ENCODE measurements around the gene PTPRK.

DNA sequence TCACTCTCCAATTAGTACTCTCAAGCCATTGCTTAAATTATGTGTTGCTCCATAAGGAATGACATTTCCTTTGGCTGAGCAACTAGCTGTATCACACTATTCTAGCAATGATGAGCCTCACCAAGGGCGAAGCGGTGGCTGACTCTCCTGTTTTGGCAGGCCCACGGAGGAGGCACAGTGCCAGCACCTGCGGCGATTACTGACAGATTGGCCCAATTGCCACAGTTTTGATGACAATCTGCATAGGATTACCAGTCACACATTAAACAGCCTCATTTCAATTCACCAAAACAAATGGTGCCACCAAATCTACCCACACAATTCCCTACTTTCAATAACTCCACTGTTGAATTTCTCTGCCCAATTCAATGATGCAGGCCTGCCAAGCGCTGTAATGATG lies 286.9 kb downstream of the PTPRK start:
- TF ChIP-seq, protein P1, sequence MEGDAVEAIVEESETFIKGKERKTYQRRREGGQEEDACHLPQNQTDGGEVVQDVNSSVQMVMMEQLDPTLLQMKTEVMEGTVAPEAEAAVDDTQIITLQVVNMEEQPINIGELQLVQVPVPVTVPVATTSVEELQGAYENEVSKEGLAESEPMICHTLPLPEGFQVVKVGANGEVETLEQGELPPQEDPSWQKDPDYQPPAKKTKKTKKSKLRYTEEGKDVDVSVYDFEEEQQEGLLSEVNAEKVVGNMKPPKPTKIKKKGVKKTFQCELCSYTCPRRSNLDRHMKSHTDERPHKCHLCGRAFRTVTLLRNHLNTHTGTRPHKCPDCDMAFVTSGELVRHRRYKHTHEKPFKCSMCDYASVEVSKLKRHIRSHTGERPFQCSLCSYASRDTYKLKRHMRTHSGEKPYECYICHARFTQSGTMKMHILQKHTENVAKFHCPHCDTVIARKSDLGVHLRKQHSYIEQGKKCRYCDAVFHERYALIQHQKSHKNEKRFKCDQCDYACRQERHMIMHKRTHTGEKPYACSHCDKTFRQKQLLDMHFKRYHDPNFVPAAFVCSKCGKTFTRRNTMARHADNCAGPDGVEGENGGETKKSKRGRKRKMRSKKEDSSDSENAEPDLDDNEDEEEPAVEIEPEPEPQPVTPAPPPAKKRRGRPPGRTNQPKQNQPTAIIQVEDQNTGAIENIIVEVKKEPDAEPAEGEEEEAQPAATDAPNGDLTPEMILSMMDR (IDR thresholded peaks at IDR 0.05 in 2 of 3, conservative IDR thresholded peaks at IDR 0.05 in 1 of 3; ENCODE audit: control insufficient read depth in 2 of 3, extremely low read depth in 1 of 3, insufficient read depth in 1 of 3, low read depth in 3 of 3, low read length in 3 of 3) = no peak
- TF ChIP-seq MXI1 (IDR thresholded peaks at IDR 0.05; ENCODE audit: low read depth, low read length) = no peak
- TF ChIP-seq CEBPB (IDR thresholded peaks at IDR 0.05; ENCODE audit: borderline replicate concordance in 1 of 2, low read depth in 2 of 2, low read length in 2 of 2) = no peak
- no peak for TF ChIP-seq POLR2AphosphoS5 (IDR thresholded peaks at IDR 0.05; ENCODE audit: low read length)
- TF ChIP-seq YBX1 (IDR thresholded peaks at IDR 0.05) = no peak
- no peak for TF ChIP-seq ZNF274 (IDR thresholded peaks at IDR 0.05; ENCODE audit: insufficient read depth, insufficient read length)
- TF ChIP-seq, protein P2, sequence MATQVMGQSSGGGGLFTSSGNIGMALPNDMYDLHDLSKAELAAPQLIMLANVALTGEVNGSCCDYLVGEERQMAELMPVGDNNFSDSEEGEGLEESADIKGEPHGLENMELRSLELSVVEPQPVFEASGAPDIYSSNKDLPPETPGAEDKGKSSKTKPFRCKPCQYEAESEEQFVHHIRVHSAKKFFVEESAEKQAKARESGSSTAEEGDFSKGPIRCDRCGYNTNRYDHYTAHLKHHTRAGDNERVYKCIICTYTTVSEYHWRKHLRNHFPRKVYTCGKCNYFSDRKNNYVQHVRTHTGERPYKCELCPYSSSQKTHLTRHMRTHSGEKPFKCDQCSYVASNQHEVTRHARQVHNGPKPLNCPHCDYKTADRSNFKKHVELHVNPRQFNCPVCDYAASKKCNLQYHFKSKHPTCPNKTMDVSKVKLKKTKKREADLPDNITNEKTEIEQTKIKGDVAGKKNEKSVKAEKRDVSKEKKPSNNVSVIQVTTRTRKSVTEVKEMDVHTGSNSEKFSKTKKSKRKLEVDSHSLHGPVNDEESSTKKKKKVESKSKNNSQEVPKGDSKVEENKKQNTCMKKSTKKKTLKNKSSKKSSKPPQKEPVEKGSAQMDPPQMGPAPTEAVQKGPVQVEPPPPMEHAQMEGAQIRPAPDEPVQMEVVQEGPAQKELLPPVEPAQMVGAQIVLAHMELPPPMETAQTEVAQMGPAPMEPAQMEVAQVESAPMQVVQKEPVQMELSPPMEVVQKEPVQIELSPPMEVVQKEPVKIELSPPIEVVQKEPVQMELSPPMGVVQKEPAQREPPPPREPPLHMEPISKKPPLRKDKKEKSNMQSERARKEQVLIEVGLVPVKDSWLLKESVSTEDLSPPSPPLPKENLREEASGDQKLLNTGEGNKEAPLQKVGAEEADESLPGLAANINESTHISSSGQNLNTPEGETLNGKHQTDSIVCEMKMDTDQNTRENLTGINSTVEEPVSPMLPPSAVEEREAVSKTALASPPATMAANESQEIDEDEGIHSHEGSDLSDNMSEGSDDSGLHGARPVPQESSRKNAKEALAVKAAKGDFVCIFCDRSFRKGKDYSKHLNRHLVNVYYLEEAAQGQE (IDR thresholded peaks at IDR 0.05; ENCODE audit: low read depth, low read length) = no peak
- TF ChIP-seq TBL1XR1 (IDR thresholded peaks at IDR 0.05; ENCODE audit: low read depth, low read length) = no peak
- TF ChIP-seq SMAD1 (IDR thresholded peaks at IDR 0.05; ENCODE audit: low read depth, partially characterized antibody) = no peak

Measured in GM12878 (cell line).